HG02943 (cell line): ENCODE data around the gene SSR4.

Experiments used
- ATAC-seq: cut with Tn5 transposase; IDR thresholded peaks from one replicate; pipeline ENCODE4 v1.9.1; 2021; ENCODE audit warnings: mild to moderate bottlenecking, low read depth, moderate library complexity; ENCODE audit not compliant: unreplicated experiment

The SSR4 gene

DNA sequence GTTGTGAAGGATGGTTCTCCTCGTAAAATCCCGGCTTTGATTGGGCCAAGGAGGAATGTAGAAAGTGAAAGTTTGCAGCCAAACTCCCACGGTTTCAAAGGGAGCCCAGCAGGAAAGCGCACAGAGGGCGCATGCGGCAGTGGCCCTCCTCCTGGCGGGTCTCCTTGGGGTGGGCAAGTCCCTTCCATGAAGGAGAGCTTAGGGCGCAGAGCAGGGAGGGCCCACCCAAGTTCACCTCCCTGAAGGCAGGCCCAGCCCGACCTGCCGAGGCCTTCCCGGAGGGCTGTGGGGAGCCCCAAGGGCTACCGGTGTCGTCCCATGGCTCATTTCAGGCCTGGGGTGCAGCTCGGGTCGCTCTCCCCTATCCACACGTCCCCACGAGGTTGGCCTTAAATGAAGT, 33.8 kb downstream of the SSR4 start:
- no peak for ATAC-seq

DNA sequence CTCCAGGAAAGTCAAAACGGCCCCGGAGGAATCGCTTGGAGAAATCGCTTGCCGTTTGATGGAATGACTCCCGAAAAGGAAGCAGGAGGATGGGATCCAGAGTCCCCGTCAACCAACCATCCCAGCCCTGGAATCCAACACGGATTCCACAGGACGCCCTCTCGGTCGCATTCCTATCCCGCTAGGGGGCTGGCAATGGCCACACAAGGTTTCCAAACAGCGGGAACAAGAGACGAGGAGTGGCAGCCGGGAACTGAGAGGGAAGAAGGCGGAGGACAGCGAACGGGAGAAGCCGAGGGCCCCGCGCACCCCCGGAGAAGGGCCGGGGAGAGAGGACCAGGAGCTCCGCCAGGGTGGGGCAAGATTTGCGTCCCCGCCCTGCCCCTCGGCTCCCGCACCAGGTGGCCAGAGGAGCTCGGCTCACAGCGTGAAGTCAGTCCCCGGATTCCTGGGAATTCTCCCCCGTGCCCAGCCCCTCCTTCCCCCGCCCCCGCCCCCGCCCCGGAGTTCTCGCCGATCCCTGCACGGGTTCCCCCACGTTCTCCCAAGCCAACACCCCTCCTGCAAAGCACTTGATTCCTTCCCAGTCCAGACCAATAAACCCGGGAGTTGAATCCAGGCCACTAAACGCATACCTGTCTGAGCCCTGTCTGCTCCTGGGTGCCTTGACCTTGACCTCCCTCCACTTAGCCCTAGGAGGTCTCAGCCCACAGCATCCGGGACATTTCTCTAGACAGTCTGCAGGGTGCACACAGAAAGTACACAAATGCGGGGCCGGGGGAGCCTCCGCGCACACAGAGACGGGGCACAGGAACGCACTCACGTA, 34.5 kb downstream of the SSR4 start:
- ATAC-seq = no peak

DNA sequence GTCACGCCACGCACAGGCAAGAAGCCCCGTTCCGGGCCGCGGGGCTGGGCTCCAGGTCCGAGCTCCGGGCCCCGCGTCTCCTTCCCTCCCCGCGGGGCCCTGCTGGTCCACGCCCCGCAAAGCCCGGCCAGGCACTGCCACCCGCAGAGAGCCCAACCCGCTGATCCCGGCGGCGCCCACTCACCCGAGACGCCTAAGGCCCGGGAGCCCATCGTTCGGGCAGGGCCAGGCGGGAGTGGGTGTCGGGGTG, 35.0 kb downstream of the SSR4 start:
- ATAC-seq = no peak

DNA sequence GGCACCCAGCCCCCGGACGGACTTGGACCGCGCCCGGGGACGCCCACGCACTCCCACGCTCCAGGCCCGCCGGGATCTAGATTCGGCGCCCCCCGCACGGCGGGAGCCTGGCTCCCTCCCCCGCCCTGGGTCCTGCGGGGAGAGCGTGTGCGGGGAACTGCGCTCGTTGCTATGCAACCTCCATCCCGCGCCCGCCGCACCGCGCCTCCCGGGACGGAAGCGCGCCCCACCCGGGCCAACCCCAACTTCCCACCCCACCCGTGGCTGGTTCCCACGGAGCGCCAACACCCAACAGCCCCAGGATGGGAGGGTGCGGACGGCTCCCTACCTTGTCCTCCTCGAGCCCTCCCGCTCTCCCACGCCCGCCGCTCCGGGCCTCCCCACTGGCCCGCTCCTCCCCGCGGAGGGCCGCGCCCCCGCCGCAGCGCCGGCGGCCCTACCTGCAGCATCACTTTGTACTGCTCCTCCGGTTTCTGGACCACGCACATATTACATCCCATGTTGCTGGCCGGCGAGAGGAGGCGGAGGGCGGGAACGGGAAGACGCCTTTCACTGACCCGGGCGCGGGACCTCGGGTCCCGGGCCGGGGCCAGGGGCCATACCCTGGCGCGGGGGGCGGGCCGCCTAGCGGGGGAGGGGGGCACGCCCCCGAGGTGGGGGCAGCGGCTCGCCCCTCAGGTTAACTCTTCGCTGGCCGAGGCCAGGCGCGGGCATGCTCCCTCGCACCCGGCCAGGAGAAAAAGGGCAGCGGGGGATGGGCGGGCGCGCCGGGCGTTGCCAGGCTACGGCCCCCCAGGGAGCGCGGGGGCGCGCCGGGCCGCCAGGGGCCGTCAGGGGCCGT, 35.6 kb downstream of the SSR4 start, which contains the start of gene PDZD4:
Gene PDZD4, minus strand, starts transcription at position 746 of the 841 bp plus-strand sequence. Its CDS starts 246 bp downstream, at position 500.
- no peak for ATAC-seq

DNA sequence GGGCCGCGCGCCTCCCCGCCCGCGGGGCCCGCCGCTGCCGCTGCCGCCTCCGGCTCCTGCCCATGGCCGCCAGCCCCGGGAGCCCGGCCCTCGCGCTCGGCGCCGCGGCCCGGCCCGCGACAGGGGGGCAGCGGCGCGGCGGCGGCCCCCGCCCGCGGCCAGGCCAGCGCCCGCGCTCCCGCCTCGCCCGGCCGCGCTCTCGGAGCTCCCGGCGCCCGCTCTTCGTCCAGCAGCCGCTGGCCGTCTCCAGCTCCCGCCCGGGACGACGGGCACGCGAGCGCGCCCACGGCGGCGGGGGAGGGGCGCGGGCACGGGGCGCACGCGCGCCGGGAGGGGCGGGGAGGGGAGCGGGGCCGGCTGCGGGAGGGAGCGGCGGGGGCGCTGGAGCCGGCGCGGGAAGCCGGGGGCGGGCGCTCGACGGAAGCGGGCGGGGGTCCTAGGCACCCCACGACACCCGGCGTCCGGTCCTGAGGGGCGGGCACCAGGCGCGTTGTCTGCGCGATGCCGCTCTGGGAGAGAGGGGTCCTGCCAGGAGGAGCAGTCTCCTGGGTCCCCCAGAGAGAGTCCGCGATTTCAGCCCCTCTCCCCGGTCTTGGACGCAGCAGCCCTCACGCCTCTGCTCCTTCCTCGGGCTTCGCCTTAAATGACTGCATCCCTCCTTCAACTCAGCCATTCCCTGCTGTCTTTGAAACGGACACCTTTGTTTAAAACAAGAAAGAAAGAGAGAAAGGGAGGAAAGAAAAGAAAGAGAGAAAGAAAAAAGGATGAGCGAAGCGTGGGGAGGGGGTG, 36.4 kb downstream of the SSR4 start:
- ATAC-seq = no peak

DNA sequence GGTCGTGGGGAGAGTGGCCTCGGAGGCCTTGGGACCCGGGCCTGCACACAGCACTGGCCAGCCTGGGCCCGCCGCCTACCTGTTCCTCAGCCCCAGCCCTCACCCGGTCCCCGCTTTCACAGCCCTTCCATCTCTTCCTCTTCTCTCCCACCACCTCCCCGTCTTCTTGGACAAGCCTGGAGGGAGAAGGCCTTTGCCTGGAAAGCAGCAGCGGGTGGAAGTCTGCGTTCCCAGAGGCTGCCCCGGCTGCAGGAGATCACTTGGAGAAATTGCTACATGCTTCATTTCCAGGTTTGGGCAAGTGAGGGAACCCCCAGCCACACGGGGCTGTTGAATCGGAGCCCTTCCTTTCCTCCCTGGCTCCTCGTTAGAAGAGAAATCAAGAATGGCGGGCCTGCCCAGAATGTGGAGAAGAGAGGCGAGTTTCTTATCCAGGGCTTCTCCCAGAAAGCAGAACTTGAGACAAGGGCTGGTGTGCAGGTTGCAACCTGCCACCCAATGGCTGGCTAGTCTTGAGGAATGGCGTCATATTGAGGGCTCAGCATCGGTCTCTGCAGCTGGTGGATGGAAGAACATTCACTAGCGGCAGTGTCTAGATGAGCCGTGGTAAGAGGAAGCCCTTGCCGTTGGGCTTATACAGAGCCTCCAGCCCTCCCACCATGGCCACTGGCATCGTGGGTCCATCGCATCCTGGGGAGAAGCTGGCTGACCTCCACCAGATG, 37.1 kb downstream of the SSR4 start:
- ATAC-seq = no peak

DNA sequence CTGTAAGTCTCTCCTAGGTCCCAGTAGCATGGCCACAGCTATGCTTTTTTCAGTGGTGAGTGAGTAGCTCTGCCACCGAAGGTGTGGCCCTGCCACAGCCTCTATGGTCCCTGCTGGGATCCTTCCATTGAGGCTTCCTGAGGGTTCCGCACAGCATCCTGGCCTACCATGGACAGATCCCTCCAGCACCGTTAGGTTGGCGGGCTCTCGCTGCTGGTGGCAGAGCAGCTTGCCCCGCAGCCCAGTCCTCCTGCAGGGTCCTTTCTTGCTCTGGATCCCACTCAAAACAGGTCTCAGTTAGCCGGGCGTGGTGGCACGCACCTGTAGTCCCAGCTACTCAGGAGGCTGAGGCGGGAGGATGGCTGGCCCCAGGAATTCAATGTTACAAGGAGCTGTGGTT, 38.3 kb downstream of the SSR4 start:
- ATAC-seq = no peak

DNA sequence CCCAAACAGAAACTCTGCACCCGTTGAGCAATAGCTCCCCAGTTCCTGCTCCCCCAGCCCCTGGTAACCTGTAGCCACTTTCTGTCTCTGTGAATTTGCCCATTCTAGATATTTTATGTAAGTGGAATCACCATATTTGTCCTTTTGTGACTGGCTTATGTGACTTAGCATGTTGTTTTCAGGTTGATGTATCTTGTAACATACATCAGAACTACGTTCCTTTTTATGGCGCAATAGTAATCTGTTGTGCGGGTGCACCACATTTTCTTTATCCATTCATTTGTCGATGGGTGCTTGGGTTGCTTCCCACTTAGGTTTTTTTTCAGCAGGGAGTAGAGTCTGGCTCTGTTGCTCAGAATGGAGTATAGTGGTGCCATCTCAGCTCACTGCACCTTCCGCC, 42.5 kb downstream of the SSR4 start:
- ATAC-seq = no peak

DNA sequence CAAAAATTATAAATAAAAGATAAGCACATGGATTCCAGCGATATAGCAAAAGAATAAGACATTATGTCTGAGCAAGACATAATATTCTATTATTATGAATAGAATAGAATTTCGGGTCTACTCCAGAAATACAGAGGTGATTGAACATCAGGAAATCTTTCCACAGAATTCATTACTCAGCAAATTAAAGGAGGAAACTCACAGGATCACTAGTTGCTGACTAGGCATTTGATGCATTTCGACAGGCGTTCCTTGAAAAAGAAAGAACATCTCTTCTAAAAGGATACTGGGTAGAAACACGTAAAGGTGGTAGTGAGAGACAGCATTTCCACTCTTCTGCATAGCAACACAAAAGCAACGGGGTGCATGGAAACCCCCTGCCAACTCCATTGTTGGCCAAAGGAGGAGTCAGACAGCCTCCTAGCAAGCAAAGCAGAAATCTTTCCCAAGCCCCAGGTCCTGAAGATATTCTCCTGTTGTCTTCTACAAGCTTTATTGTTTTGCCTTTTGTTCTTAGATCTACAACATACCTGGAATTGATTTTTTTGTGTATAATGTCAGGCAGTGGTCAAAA, 50.1 kb downstream of the SSR4 start:
- ATAC-seq = no peak

DNA sequence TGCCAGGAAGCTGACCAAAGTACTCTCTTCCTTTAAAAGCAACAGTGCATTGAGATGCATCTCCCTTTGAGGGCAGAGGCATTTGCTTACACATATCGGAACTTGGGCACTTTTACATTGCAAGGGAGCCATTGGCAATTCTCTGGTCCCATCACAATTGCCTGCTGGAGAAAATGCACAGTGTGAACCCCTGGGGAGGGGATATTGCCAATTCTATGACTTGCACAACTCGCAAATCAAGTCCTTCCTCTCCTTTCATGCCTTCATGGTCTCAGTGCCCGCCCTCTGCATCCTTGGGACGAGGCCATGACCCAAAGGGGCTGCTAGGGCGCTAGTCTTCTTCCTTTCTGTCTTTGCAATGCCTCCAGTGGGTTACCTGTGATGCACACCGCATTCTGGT, 50.7 kb downstream of the SSR4 start:
- no peak for ATAC-seq

DNA sequence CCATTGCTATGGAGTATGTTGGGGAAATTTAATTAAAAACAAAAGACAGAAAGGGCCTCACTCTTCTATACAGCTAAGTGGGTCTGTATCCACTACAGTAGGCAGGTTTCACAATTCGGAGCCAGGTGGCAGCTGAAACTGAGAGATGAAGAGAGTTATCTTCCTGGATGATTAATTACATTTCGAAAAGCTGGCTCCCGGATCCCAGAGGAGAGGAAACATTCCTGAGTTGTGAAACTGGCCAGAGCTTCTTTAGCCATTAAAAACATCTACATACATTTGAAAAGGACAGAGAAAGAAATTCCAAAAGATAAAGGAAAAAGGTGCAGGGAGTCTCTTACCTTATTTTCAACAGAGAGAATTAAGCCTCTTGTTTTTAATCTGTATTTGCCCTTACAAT, 51.4 kb downstream of the SSR4 start:
- ATAC-seq = no peak
